K562 (cell line): Measurements from ENCODE around the gene SLX9. TPM values are rescaled to one million over a fixed set of nuclear protein-coding genes. Genes with fewer than 3 reads are reported as not detected.

Experiments used
- ATAC-seq: fragments of 200-7000 bp; cut with Tn5 transposase; 3 replicates; pipeline ENCODE4 v1.9.1; 2020; ENCODE audit warnings: moderate library complexity
- BruUV-seq: library from RNA; stranded (reverse); fragments of 400-500 nt; replicated peaks from 2 replicates; lab custom pipeline; 2021; lab: Mats Ljungman, UMichigan
- CTCF ChIA-PET: fragments of 300-600 bp; formaldehyde crosslinking; extraction: SDS; loops from one replicate; lab custom pipeline; 2021; ENCODE audit warnings: low intra/inter-chr PET ratio; lab: Yijun Ruan, JAX
- POLR2A ChIA-PET: fragments of 300-600, 350-650 bp; sonication (Branson Sonifier 250); formaldehyde crosslinking; extraction: SDS; loops from one replicate; lab custom pipeline; 2021; ENCODE audit warnings: antibody characterized with exemption, inconsistent platforms; lab: Yijun Ruan, JAX
- DNase-seq, 4 experiments: peaks; one replicate each; pipeline versions ENCODE4 v3.0.0 to v3.0.0-alpha.2; 2011 to 2018; ENCODE audit warnings: low spot score in 3 of 4, mixed read lengths in 3 of 4; ENCODE audit errors: extremely low read depth in 1 of 4
- FAIRE-seq: peaks from 2 replicates; lab custom pipeline; 2011; peaks lifted over from hg19 to GRCh38; lab: Jason Lieb, UNC
- H2AFZ ChIP-seq: 2 replicates; pipeline ENCODE4 v1.6.0; 2011; ENCODE audit warnings: low read depth, low read length, control low read depth, inconsistent platforms
- H3K27ac ChIP-seq: fragments of 200-600 bp; 3 replicates; pipeline ENCODE4 v1.8.0; 2011; ENCODE audit warnings: low read depth, mild to moderate bottlenecking, control low read depth, inconsistent platforms, low read length, moderate library complexity, mixed read lengths; ENCODE audit errors: extremely low read depth
- H3K27me3 ChIP-seq, 2 experiments: fragments of 300-600 bp in 1 of 2; 2 replicates in 1 of 2; 3 replicates in 1 of 2; pipeline versions ENCODE4 v1.6.0 to v1.8.0; 2011; ENCODE audit warnings: inconsistent platforms in 2 of 2, low read length in 2 of 2, mild to moderate bottlenecking in 1 of 2, mixed read lengths in 1 of 2, moderate library complexity in 1 of 2; ENCODE audit not compliant: control insufficient read depth in 2 of 2, insufficient read depth in 2 of 2
- H3K36me3 ChIP-seq: fragments of 300-600 bp; 3 replicates; pipeline ENCODE4 v1.8.0; 2011; ENCODE audit warnings: mild to moderate bottlenecking, low read length, inconsistent platforms; ENCODE audit not compliant: control insufficient read depth, insufficient read depth
- H3K4me1 ChIP-seq, 2 experiments: fragments of 200-600 bp in 1 of 2; replicated peaks in 1 of 2; 2 replicates in 1 of 2; 3 replicates in 1 of 2; pipeline versions ENCODE4 v1.5.1 to v1.8.0; 2011; ENCODE audit warnings: inconsistent platforms in 2 of 2, low read length in 2 of 2, mild to moderate bottlenecking in 1 of 2, mixed read lengths in 1 of 2, moderate library complexity in 1 of 2; ENCODE audit not compliant: control insufficient read depth in 2 of 2, insufficient read depth in 2 of 2
- H3K4me2 ChIP-seq: 2 replicates; pipeline ENCODE4 v1.6.1; 2011; ENCODE audit warnings: low read length, control low read depth, inconsistent platforms, mixed read lengths; ENCODE audit not compliant: insufficient read depth
- H3K4me3 ChIP-seq: fragments of 200-600 bp; sonication (generic), shearing (Covaris generic); 2 replicates; pipeline ENCODE4 v1.5.1; 2016; ENCODE audit warnings: control low read depth, inconsistent platforms
- H3K79me2 ChIP-seq: fragments of 200-600 bp; 3 replicates; pipeline ENCODE4 v1.8.0; 2011; ENCODE audit warnings: low read length, inconsistent platforms; ENCODE audit not compliant: control insufficient read depth, insufficient read depth
- H3K9ac ChIP-seq, 2 experiments: 2 replicates each; pipeline versions ENCODE4 v1.6.0 to v1.6.1; 2011; ENCODE audit warnings: low read depth in 2 of 2, low read length in 2 of 2, control low read depth in 1 of 2, inconsistent platforms in 1 of 2, mild to moderate bottlenecking in 1 of 2, mixed read lengths in 1 of 2; ENCODE audit not compliant: insufficient read depth in 1 of 2
- H3K9me1 ChIP-seq: one replicate; pipeline ENCODE4 v1.6.0; 2011; ENCODE audit warnings: inconsistent platforms, mild to moderate bottlenecking, low read length, moderate library complexity; ENCODE audit not compliant: control insufficient read depth, insufficient read depth
- H3K9me3 ChIP-seq: replicated peaks from 2 replicates; pipeline ENCODE4 v1.5.1; 2011; ENCODE audit warnings: low read depth, low read length, inconsistent platforms; ENCODE audit not compliant: control insufficient read depth, insufficient read depth
- H4K20me1 ChIP-seq: replicated peaks from 2 replicates; pipeline ENCODE4 v1.6.1; 2011; ENCODE audit warnings: low read length, inconsistent platforms, mixed read lengths; ENCODE audit not compliant: control insufficient read depth, insufficient read depth
- ELK3 ChIP-seq: fragments of 450-650 bp; formaldehyde crosslinking; IDR thresholded peaks from 2 replicates; pipeline ENCODE4 v1.4.0; 2020; ENCODE audit warnings: mild to moderate bottlenecking
- FOXP4 ChIP-seq: sonication (generic); formaldehyde crosslinking; IDR thresholded peaks from 2 replicates; pipeline ENCODE4 v1.8.0; 2022; ENCODE audit warnings: mild to moderate bottlenecking, missing genetic modification reagents, borderline replicate concordance
- MEF2A ChIP-seq: IDR thresholded peaks from 2 replicates; pipeline ENCODE4 v1.6.1; 2011; ENCODE audit warnings: low read depth, mild to moderate bottlenecking, low read length, moderate library complexity; ENCODE audit not compliant: control insufficient read depth
- POLR3A ChIP-seq: IDR thresholded peaks from 2 replicates; pipeline ENCODE4 v1.6.1; 2011; ENCODE audit warnings: borderline replicate concordance, mild to moderate bottlenecking, moderate library complexity; ENCODE audit not compliant: insufficient read length, insufficient read depth; ENCODE audit errors: extremely low read depth
- ZNF407 ChIP-seq: fragments of 450-650 bp; IDR thresholded peaks from 2 replicates; pipeline ENCODE4 v1.6.1; 2016; ENCODE audit warnings: low read depth
- WGBS: fragments of 100-300 bp; shearing (Covaris generic); methylation state at CpG from one replicate; pipeline ENCODE4 v1.1.6; 2016; ENCODE audit warnings: low coverage, mixed read lengths; ENCODE audit not compliant: insufficient coverage; ENCODE audit errors: missing lambda C conversion rate; 5-methylcytosine and 5-hydroxymethylcytosine counted together
- in situ Hi-C: fragments of 300-500 bp; cut with MboI; formaldehyde crosslinking; loops from 4 replicates; pipeline ENCODE4 v1.15.0; 2018; ENCODE audit warnings: inconsistent platforms, mixed read lengths
- intact Hi-C: fragments of 100-400 bp; cut with micrococcal nuclease; formaldehyde crosslinking; loops from 2 replicates; pipeline ENCODE4 v1.14.2; 2022
- polyA plus RNA-seq, 8 experiments: library from polyadenylated mRNA; depleted of rRNA in 4 of 8; stranded (reverse) in 5 of 8; unstranded in 3 of 8; fragments of >200 nt; fragmentation: Nextera tagmentation in 2 of 8; fragmentation: Illumina TruSeq in 1 of 8; extraction: Ambion mirVana in 2 of 8; extraction: Trizol in 1 of 8; gene quantifications; 2 replicates each; pipeline versions ENCODE4 v1.2.1 to v1.2.3, GENCODE V29; 2011 to 2014; ENCODE audit warnings: inconsistent platforms in 1 of 8, missing spikeins in 1 of 8
- total RNA-seq, 7 experiments: library from RNA; depleted of rRNA in 6 of 7; stranded (reverse); fragments of >200 nt in 6 of 7; fragmentation: Illumina TruSeq in 2 of 7; extraction: Trizol in 2 of 7; gene quantifications; 2 replicates each; pipeline versions ENCODE4 v1.2.1 to v1.2.3, GENCODE V29; 2011 to 2021; ENCODE audit warnings: low replicate concordance in 1 of 7

The SLX9 gene
- total and polyA plus RNA-seq, 9 of the 15 experiments (the other 6 are each of a cell fraction or from before 2014, with no cell fraction given), result 1.2 to 75.5 (median 16.5) TPM

GRCh38 chr21:44903689-44904088 is 36.1 kb upstream of the SLX9 start:
- no TSS peak for BruUV-seq
- DNase-seq, result no peak
- WGBS, result 25% methylated on average over 22 of the region's 22 CpGs
- TF ChIP-seq MEF2A (no peak), POLR3A (no peak), ZNF407 (no peak), FOXP4 (CRISPR knock-in tag) (no peak), ELK3 (CRISPR knock-in tag) (no peak)

More at GRCh38 chr21:44903689-44904088, 36.1 kb upstream of the SLX9 start:
- POLR2A ChIA-PET, result interaction anchor here (0.6 to 0.9 kb wide), 2 partner anchors 99 to 102 kb away, joined by 3 to 5 read pairs; partner anchors contain the start of gene UBE2G2
- H3K27ac ChIP-seq, result no peak overlapping the region
- H3K9me3 ChIP-seq, result peaks cover 12% of the 10 kb centered on the region
- CTCF ChIA-PET, result no interaction called here
- H3K4me2 ChIP-seq, result no peak overlapping the region
- intact Hi-C loops (no loop called here), in situ Hi-C loops (no loop called here)
- H3K4me1 ChIP-seq, result peaks cover 9 to 78% of the 10 kb centered on the region in 2 experiments; a peak in 3 of 5 replicates
- no peak for FAIRE-seq
- no peaks in the 10 kb centered on the region; the same call in 2 of the 3 replicates for H3K36me3 ChIP-seq
- ATAC-seq, result no peak
- H3K4me3 ChIP-seq, result no peak overlapping the region
- H3K27me3 ChIP-seq, result peaks cover 48 to 81% of the 10 kb centered on the region in 2 experiments
- H3K79me2 ChIP-seq, result no peaks in the 10 kb centered on the region
- H3K9ac ChIP-seq, result peak overlapping the region in 1 of 2 experiments; percentile 31; a peak in 1 of 4 replicates
- no peaks in the 10 kb centered on the region for H3K9me1 ChIP-seq
- peaks cover 6% of the 10 kb centered on the region for H4K20me1 ChIP-seq
- H2AFZ ChIP-seq, result no peak overlapping the region
